Subcutaneous adipose tissue (tissue), 4 donors: ENCODE measurements around the gene UNC13D. TPM values are rescaled to one million over a fixed set of nuclear protein-coding genes. Genes with fewer than 3 reads are reported as not detected.

Source experiments
- CTCF ChIP-seq: fragments of 450-650 bp; IDR thresholded peaks from one replicate; pipeline ENCODE4 v1.5.1; 2016; ENCODE audit warnings: low read depth, mild to moderate bottlenecking, control low read depth, antibody characterized with exemption, moderate library complexity
- total RNA-seq, 4 donors: library from RNA; depleted of rRNA; stranded (reverse); fragments of >200 nt; gene quantifications; one replicate each; pipeline ENCODE4 v1.1.0, GENCODE V29; 2016

The UNC13D gene
- total RNA-seq, 4 donors from 2014 or later, result 4.7 to 9.7 (median 8.5) TPM

- TF ChIP-seq CTCF, result no peak
These were observed 48.2 kb downstream of the UNC13D start for GRCh38 chr17:75795820-75796607.

- no peak for TF ChIP-seq CTCF
These were observed 50.7 kb downstream of the UNC13D start for GRCh38 chr17:75793460-75793859.

- no peak for TF ChIP-seq CTCF
These were observed 53.0 kb downstream of the UNC13D start for GRCh38 chr17:75791254-75791653.

- TF ChIP-seq CTCF, result no peak
These were observed 59.0 kb downstream of the UNC13D start for GRCh38 chr17:75785016-75785890.

- TF ChIP-seq CTCF, result peak; percentile 65
These were observed 59.7 kb downstream of the UNC13D start, which contains the start of gene UNK for GRCh38 chr17:75784473-75785015. Gene UNK, plus strand, starts transcription at chr17:75784806. Its CDS starts 75 bp downstream, at chr17:75784881.

- TF ChIP-seq CTCF, result no peak
These were observed 60.3 kb downstream of the UNC13D start for GRCh38 chr17:75783803-75784472.
